ENCODE measurements around the gene CDCA5.

CDCA5 gene

DNA sequence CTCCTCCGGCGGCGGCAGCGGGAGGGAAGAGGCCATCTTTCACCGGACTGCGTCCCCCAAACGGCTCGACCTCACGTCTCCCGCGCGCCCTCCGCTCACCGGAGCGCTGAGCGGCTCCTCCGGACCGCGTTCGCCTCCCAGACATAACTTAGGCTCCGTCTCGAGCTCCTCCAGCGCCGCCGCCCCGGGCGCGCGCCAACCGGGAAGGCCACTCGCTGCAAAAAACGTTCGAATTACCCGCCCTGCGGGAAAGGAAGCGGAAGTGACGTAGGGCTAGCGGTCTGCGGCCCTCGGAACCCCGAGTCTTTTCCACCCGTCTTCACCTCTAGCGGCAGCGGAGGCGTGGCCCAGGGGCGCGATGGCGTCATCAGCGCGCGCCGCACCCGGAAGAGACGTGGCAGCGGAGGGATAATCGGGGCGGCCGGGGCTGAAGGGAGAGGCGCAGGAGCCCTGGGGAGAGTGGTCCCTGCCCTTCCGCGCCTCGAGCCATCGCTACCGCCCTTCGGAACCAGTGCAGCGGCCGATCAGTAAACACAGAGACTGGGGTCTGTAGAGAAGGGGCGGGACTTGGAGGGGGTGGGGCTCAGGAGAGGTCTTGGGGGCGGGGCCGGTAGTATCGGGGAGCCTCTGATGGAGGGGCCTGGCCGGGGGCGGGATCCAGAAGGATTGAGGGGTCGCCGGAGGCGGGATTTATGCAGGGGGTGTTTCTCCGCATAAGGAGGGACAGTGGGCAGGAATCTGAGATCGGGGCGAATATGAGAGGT, at the start of gene CDCA5, which contains the start of gene ZFPL1:
TSS of gene CDCA5 (minus strand) at position 207 of the 764 bp plus-strand sequence. CDS start at position 145, 62 bp downstream.
TSS of gene ZFPL1 (plus strand) at position 389 of the 764 bp plus-strand sequence. CDS start 477 bp downstream, outside the sequence.
- peak; percentile 89 for DNase-seq (ENCODE audit: low spot score)

- DNase-seq (ENCODE audit: low spot score): no peak
These were observed 49.3 kb upstream of the CDCA5 start for GRCh38 chr11:65132988-65133700.

- DNase-seq (ENCODE audit: low spot score): no peak
These were observed 48.6 kb upstream of the CDCA5 start for GRCh38 chr11:65132238-65132987.

DNA sequence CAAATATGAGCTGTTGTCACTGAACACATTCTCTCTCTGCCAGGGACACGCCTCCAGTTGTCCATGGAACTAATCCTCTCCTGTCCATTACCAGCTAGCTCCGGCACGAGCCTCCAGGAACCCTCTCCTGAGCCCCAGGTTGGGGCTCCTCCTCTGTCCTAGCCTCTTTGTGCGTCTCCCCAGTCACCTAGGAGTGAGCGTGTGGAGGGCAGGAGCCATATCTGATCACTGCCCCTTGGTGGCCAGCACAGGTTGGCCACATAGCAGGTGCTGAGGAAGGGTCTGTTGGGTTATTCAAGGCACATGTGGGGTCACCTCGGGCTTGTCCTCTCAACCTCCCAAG, 48.0 kb upstream of the CDCA5 start:
- no peak for DNase-seq (ENCODE audit: low spot score)

DNA sequence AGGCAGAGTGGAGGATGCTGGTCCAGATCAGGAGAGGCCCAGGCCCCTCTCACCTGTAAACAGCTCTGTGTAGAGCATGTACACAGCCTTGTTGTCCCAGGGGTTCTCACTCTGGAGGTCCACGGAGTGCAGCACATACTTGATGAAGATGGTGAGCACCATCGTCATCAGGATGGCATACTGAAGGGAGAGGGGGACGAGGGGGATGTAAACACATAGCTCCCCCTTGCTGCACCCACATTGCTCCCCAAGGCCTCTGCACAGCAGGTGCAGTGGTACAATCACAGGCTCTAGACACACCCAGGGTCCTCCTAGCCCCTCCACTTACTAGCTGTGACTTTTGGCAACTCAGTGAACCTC, 47.6 kb upstream of the CDCA5 start:
- DNase-seq (ENCODE audit: low spot score): no peak

DNA sequence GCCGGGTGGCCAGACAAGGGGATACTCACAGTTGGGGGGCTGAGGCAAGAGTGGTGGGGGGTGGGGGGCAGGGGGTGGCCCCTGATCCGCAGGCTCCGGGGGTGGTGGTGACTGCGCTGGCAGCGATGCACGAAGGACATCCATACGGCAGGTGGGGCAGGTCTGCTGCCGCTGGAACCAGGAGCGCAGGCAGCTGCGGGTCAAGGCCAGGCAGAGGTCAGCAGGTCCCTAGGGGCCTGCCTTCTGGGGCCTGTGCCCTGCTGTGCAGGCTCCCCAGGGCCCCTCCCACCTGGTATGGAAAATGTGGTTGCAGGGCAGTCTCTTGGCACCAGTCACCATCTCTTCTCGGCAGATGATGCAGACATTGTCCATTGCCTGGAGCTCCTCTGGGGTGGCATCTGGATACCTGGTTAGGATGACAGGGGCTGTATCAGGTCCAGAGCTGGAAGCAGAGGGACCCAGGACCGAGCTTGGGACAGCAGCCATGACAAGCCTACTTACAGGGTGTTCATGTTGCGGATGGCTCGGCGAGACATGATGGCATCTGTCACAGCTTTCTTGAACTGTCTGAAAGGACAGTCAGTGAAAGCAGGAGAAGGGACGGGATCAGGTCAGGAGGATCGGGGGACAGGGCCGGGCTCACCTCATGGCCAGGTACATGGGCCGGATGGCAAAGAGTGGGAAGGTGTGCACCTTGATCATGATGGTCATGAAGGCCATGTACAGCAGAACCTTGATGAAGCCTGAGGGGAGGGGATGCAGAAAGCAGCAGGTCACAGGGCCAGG, 47.0 kb upstream of the CDCA5 start:
- DNase-seq (ENCODE audit: low spot score): no peak

DNA sequence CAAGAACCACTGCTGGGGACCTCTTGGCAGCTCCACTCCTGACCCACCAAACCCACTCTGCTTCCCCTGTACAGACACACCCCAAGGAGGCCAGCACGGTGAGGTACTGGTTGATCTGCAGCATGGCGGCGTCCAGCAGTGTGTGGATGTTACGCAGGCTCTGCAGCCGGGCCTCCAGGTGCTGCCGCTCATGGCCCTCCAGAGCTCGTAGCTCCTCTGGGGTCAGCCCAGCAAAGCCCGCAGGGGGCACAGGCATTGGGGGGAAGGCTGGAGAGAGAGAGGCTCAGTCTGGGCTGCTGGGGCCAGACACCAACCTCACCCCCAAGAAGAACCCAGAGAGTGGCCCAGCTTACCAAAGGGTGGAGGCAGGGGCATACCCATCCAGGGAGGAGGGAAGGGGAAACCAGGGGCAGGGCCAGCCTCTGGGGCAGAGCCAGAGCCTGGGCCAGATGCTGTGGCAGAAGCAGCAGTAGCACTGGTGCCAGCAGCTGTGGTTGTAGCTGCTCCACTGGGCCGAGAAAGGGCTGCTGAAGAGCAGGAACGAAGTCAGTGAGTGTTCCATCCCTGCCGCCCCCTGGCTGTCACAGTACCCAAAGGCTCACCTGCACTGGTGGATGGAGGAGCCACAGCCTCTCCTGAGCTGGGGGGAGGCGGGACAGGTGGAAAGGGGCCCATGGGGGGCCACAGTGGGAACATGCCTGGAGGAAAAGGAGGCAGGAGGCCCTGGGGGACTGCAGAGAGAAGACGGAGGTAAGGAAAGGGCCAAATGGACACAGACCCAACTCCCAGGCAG, 46.0 kb upstream of the CDCA5 start:
- DNase-seq (ENCODE audit: low spot score): no peak

DNA sequence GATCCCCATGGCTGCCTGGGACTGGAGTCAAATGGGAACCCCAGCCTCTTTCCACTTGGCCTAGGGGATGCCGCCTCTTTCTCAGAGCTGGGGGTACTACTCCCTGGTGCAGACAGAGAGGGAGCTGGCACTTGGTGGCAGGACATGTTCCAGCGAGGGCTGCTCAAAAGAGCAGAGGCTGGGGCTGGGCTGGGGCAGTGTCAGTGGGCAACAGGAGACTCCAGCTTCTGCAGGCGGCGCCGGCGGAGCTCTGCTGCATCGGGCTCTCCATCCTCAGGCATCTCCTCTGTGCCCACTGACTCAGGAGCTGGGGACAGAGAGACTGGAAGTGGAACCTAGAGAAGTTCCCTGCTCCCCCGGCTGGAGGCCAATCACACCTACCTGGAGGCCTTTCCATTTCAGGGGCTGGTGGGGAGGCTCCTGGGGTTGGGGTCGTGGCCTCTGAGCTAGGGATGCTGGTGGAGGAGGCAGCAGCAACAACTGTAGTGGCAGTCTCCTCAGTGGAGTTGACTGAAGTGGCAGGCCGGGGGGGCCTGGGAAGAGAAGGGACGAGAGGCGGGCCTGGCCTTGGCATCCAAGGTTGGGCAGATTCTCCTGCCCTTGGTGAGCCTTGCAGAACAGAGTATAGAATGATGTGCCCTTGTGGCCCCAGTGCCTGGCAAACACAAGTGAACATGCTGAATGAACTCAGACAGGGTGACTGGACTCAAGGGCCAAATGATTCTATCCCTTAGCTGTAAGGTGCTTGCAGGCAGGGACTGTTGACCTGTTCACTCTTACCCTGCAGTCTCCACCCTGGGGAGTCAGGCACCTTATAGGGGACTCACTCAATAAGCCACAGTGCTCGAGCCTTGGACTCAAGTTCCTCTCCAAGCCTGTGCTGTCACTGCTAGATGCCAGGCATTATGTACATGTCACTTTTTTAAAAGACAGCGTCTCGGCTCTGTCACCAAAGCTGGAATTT, 44.6 kb upstream of the CDCA5 start:
- DNase-seq (ENCODE audit: low spot score): no peak

- no peak for DNase-seq (ENCODE audit: low spot score)
These were observed 43.8 kb upstream of the CDCA5 start for GRCh38 chr11:65127473-65128181.

DNA sequence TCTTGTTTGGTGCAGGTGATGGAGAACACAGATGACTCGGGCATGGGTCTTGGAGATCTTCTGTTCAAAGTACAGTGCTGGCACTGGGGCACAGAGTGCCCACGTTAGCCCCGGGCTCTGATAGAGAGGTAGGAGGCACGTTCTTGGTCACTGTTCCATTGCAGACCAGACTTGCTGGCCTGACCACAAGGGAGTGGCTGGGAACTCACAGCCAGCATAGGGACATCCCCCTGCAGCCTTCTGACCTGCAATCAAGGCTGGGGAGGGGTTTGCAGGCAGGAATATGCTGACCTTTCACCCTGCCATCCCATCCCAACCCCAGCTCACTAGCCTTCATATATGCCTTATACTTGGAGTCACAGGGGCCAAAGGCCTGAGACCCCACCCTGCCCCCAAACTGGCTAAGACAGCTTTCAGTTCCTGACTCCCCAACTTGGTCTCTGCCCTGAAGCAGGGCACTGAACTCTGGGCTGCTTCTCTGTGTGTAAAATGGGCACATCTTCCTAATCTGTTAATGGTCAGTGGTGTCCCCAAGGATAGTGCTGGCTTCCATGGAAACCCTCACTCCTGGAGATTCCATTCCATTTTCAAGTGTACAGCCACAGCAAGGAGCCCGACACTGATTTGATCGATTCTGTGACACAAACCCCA, 42.9 kb upstream of the CDCA5 start:
- no peak for DNase-seq (ENCODE audit: low spot score)

DNA sequence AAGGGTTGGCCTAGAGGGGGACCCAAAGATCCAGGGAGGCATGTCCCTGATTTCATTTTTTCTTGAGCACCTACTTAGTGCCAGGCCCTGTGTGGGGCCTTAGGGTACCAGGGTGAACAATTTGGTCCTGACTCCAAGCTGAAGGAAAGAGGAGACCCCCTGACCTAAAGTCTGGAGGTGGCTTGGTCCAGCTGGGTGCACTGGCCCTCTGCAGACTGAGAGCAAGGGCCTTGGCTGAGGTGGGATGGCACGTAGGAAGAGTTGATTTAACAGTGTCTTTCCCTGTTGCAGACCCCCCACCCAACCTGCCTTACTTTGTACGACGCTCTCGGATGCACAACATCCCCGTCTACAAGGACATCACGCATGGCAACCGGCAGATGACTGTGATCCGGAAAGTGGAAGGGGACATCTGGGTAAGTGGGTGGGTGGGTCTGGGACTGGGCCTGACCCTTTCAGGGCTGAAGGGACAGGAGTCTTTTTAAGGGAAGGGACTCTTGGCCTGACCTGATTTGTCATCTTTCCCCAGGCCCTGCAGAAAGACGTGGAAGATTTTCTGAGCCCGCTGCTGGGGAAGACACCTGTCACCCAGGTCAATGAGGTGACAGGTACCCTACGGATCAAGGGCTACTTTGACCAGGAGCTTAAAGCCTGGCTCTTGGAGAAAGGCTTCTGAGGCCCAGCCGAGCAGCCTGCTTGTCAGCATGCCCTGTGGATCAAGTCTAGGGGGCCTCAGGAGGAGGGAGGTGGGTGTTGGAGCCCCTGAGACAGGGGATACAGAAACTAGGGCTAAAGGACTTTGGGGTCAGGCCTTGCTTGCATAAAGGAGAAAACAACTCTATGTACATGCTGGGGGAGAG, 41.6 kb upstream of the CDCA5 start:
- DNase-seq (ENCODE audit: low spot score): no peak

GRCh38 chr11:65124480-65125196, 40.8 kb upstream of the CDCA5 start:
- DNase-seq (ENCODE audit: low spot score): no peak

- peak; percentile 88 for DNase-seq (ENCODE audit: low spot score)
These were observed 38.2 kb upstream of the CDCA5 start, which contains the start of the genes FAU and MRPL49 for GRCh38 chr11:65121865-65122696. Gene FAU (minus strand): TSS chr11:65122134. CDS start chr11:65121813, 321 bp downstream. Gene MRPL49 (plus strand): TSS chr11:65122321. CDS start chr11:65122347, 26 bp downstream.

GRCh38 chr11:65121447-65121864, 37.6 kb upstream of the CDCA5 start:
- DNase-seq (ENCODE audit: low spot score): no peak

- no peak for DNase-seq (ENCODE audit: low spot score)
These were observed 37.0 kb upstream of the CDCA5 start for GRCh38 chr11:65120831-65121230.

GRCh38 chr11:65119670-65119995, 35.8 kb upstream of the CDCA5 start:
- DNase-seq (ENCODE audit: low spot score): no peak
